HG03575 (cell line): ENCODE data around the gene RPS27.
"Not testable (repeated sequence)": the region's sequence is repeated elsewhere in the genome, so short reads cannot be mapped to it uniquely, and the experiment has no call there.

Experiments used
- ATAC-seq: cut with Tn5 transposase; IDR thresholded peaks from one replicate; pipeline ENCODE4 v1.9.1; 2021; ENCODE audit not compliant: unreplicated experiment, insufficient number of reproducible peaks, low FRiP score; ENCODE audit errors: extremely low read depth

RPS27 gene

GRCh38 chr1:153959454-153959853, 31.1 kb upstream of the RPS27 start:
- ATAC-seq = no peak

- no peak for ATAC-seq
Observed at GRCh38 chr1:153960206-153960605, 30.4 kb upstream of the RPS27 start.

- ATAC-seq = no peak
Observed at GRCh38 chr1:153961421-153961820, 29.1 kb upstream of the RPS27 start.

- no peak for ATAC-seq
Observed at GRCh38 chr1:153962088-153963029, 28.2 kb upstream of the RPS27 start.

- ATAC-seq = no peak
Observed at GRCh38 chr1:153963030-153963849, 27.3 kb upstream of the RPS27 start, which contains the start of gene SLC39A1. TSS of gene SLC39A1 (minus strand) at chr1:153963537. CDS start at chr1:153962715, 822 bp downstream.

GRCh38 chr1:153963850-153964331, 26.7 kb upstream of the RPS27 start:
- no peak for ATAC-seq

- ATAC-seq = peak; percentile 57
Observed at GRCh38 chr1:153967107-153967999, 23.2 kb upstream of the RPS27 start, which contains the start of gene CREB3L4. TSS of gene CREB3L4 (plus strand) at chr1:153967902. CDS start at chr1:153968526, 624 bp downstream.

- no peak for ATAC-seq
Observed at GRCh38 chr1:153968000-153968363, 22.6 kb upstream of the RPS27 start.

GRCh38 chr1:153968408-153968807, 22.2 kb upstream of the RPS27 start:
- ATAC-seq = no peak

GRCh38 chr1:153968972-153969371, 21.6 kb upstream of the RPS27 start:
- ATAC-seq = no peak

GRCh38 chr1:153970346-153970745, 20.2 kb upstream of the RPS27 start:
- ATAC-seq = no peak

- no peak for ATAC-seq
Observed at GRCh38 chr1:153973071-153973470, 17.5 kb upstream of the RPS27 start.

- no peak for ATAC-seq
Observed at GRCh38 chr1:153973525-153973924, 17.0 kb upstream of the RPS27 start.

GRCh38 chr1:153976819-153977249, 13.7 kb upstream of the RPS27 start:
- no peak for ATAC-seq

- ATAC-seq = no peak
Observed at GRCh38 chr1:153977250-153978240, 13.0 kb upstream of the RPS27 start, which contains the start of gene JTB. TSS of gene JTB (minus strand) at chr1:153977674. CDS start at chr1:153977252, 422 bp downstream.

- ATAC-seq = no peak
Observed at GRCh38 chr1:153978274-153978909, 12.2 kb upstream of the RPS27 start.

GRCh38 chr1:153979091-153979490, 11.5 kb upstream of the RPS27 start:
- ATAC-seq = not testable (repeated sequence)
